Body of pancreas (tissue), 4 donors: ENCODE data around the gene STAT5A.

Experiments used
- CTCF ChIP-seq, 7 experiments: fragments of 450-650 bp in 4 of 7; fragments of 200-600 bp in 3 of 7; sonication (generic) in 3 of 7; IDR thresholded peaks; one replicate each; pipeline ENCODE4 v1.5.1; 2016 to 2019; ENCODE audit warnings: antibody characterized with exemption in 7 of 7
- POLR2A ChIP-seq, 3 donors: fragments of 450-650 bp; IDR thresholded peaks; one replicate each; pipeline ENCODE4 v1.6.1; 2016; ENCODE audit warnings: antibody characterized with exemption in 3 of 3, mild to moderate bottlenecking in 2 of 3

GRCh38 chr17:42348104-42348503, 59.8 kb downstream of the STAT5A start:
- TF ChIP-seq CTCF (IDR thresholded peaks at IDR 0.05) (no peak), POLR2A (IDR thresholded peaks at IDR 0.05) (no peak)
